ENCODE data around the gene PPP1R9A. TPM values are rescaled to one million over a fixed set of nuclear protein-coding genes. Genes with fewer than 3 reads are reported as not detected.

The PPP1R9A gene
- total RNA-seq, 2 donors from 2014 or later = 23.3 to 23.4 TPM

DNA sequence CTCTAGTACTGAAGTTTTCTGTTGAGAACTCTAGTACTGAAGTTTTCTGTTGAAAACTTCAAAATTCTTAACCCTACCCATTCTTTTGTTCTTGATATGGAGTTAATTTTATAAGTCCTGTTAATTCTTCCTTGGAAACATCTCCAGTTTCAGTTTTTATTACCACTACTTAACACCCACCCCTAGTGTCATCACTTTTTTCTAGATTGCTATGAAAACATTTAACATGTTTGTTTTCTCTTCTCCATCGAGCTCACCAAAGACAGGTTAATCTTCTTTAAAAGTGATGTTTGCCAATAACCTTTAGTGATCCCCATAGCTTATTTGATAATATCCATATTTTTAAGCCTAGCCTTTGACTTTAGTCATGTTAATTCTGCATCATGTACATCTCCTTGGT, 147.9 kb downstream of the PPP1R9A start:
- no peak overlapping the region for H3K27ac ChIP-seq
- TF ChIP-seq, protein P1, sequence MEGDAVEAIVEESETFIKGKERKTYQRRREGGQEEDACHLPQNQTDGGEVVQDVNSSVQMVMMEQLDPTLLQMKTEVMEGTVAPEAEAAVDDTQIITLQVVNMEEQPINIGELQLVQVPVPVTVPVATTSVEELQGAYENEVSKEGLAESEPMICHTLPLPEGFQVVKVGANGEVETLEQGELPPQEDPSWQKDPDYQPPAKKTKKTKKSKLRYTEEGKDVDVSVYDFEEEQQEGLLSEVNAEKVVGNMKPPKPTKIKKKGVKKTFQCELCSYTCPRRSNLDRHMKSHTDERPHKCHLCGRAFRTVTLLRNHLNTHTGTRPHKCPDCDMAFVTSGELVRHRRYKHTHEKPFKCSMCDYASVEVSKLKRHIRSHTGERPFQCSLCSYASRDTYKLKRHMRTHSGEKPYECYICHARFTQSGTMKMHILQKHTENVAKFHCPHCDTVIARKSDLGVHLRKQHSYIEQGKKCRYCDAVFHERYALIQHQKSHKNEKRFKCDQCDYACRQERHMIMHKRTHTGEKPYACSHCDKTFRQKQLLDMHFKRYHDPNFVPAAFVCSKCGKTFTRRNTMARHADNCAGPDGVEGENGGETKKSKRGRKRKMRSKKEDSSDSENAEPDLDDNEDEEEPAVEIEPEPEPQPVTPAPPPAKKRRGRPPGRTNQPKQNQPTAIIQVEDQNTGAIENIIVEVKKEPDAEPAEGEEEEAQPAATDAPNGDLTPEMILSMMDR (IDR thresholded peaks at IDR 0.05) = no peak
- no peak for DNase-seq (ENCODE audit: low spot score)
- no peaks in the 10 kb centered on the region for H3K4me1 ChIP-seq
- no peak overlapping the region for H3K4me3 ChIP-seq
- no peaks in the 10 kb centered on the region for H3K27me3 ChIP-seq
- no peaks in the 10 kb centered on the region for H3K9me3 ChIP-seq
- no peaks in the 10 kb centered on the region for H3K36me3 ChIP-seq

DNA sequence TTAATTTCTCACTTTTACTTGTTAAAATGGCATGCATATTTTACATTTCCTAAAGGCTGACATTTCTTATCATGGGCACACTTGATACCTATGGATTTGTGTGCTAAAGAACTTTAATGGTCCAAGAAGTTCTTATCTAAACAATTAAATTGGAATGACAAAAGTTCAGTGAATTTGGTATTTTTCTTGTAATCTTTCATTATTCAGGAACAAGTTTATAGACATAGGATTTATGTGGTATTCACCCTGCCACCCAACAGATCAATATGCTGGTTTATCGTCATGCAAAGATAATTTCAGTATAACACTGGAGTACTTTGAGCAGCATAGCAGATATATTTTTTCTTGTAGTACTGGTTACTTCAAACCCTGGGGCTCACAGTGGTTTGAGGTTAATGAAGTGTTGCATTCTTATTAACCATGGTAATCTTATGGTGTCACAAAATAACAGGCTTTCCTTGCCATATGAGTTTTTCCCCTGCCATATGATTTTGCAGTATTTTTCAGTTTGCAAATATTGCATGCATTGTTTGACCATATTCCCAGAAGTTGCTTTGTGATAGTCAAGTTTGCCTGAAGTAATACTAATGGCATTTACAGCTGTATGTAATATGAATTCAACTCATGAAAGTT, 148.8 kb downstream of the PPP1R9A start:
- no peaks in the 10 kb centered on the region for H3K4me1 ChIP-seq
- no peaks in the 10 kb centered on the region for H3K9me3 ChIP-seq
- DNase-seq (ENCODE audit: low spot score) = no peak
- H3K4me3 ChIP-seq = no peak overlapping the region
- H3K27me3 ChIP-seq = no peaks in the 10 kb centered on the region
- H3K27ac ChIP-seq = no peak overlapping the region
- TF ChIP-seq, protein P1 (IDR thresholded peaks at IDR 0.05) = no peak
- H3K36me3 ChIP-seq = no peaks in the 10 kb centered on the region

DNA sequence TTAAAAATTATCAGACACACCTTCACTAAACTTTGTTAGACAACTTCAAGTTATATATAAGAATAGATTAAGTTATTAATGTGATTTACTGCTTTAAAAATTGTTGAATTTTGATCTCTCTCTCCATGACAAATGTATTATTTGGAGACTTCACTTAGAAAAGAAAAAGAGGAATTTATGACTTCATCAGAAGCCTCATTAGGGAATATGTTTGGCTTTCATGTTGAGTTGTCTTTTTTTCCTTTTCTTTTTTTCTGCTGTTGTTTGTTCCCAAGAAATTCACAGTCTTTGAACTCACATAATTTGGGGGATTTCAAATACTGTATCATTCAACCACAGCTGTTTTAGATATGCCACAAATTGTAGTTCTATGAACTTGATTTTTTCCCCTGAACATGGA, 149.5 kb downstream of the PPP1R9A start:
- H3K9me3 ChIP-seq = no peaks in the 10 kb centered on the region
- no peaks in the 10 kb centered on the region for H3K27me3 ChIP-seq
- H3K27ac ChIP-seq = no peak overlapping the region
- H3K4me1 ChIP-seq = no peaks in the 10 kb centered on the region
- H3K4me3 ChIP-seq = no peak overlapping the region
- TF ChIP-seq, protein P1 (IDR thresholded peaks at IDR 0.05) = no peak
- H3K36me3 ChIP-seq = no peaks in the 10 kb centered on the region
- DNase-seq (ENCODE audit: low spot score) = no peak

DNA sequence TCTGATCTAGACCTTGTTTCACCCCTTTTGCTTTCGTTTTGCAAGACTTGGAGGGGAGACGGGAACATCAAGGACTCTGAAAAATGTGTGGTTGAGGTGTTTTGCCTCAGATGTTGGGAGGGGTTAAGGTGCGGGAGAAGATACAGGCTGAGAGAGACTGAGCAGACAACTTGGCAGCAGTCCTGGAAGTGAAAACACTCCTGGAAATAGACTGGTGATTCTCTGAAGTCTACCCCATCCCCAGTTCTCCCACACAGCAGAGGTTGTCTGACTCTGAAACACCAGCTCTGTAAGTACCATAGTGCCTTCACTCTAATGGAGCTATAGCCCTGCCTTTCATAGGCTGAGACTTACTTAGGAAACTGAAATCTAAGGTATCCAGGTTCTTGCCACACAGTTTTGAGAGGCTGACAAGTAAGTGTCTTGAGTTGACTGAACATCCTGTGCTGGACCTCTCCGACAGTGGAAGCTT, 152.5 kb downstream of the PPP1R9A start:
- H3K27ac ChIP-seq = no peak overlapping the region
- DNase-seq (ENCODE audit: low spot score) = no peak
- no peaks in the 10 kb centered on the region for H3K9me3 ChIP-seq
- H3K36me3 ChIP-seq = no peaks in the 10 kb centered on the region
- TF ChIP-seq, protein P1 (IDR thresholded peaks at IDR 0.05) = no peak
- no peaks in the 10 kb centered on the region for H3K4me1 ChIP-seq
- H3K4me3 ChIP-seq = no peak overlapping the region
- no peaks in the 10 kb centered on the region for H3K27me3 ChIP-seq

DNA sequence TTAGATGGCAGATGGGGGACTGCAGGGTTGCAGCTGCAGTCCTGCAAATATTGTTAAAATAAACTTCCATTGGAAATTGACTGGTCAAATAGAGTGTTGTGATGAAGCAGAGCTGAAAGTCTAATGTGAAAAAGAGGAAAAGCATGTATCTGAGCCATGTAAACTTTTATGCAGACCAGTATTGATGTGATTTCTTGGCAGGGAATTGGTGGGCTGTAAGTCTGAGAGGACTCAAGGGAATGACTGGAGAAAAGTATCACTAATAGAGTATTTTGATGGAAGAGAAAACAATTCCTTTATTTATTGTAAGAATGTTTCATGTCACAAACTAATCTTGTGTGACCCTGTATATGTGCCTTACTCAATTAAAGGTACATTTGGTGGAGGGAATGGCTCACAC, 155.5 kb downstream of the PPP1R9A start:
- no peaks in the 10 kb centered on the region for H3K4me1 ChIP-seq
- no peak for DNase-seq (ENCODE audit: low spot score)
- TF ChIP-seq, protein P1 (IDR thresholded peaks at IDR 0.05) = no peak
- no peaks in the 10 kb centered on the region for H3K9me3 ChIP-seq
- H3K4me3 ChIP-seq = no peak overlapping the region
- no peaks in the 10 kb centered on the region for H3K36me3 ChIP-seq
- no peak overlapping the region for H3K27ac ChIP-seq
- H3K27me3 ChIP-seq = no peaks in the 10 kb centered on the region

All from right atrium auricular region (tissue), 2 donors.